HG03565 (cell line): Measurements from ENCODE around the gene C5AR2.
"Not testable (repeated sequence)": the region's sequence is repeated elsewhere in the genome, so short reads cannot be mapped to it uniquely, and the experiment has no call there.

Source experiments
- ATAC-seq: cut with Tn5 transposase; IDR thresholded peaks from one replicate; pipeline ENCODE4 v1.9.1; 2021; ENCODE audit warnings: mild to moderate bottlenecking, moderate library complexity; ENCODE audit not compliant: unreplicated experiment

C5AR2 gene

GRCh38 chr19:47358936-47359335 lies 27.0 kb downstream of the C5AR2 start:
- no peak for ATAC-seq

GRCh38 chr19:47362321-47362720 lies 30.3 kb downstream of the C5AR2 start:
- no peak for ATAC-seq

GRCh38 chr19:47363758-47364531 lies 32.0 kb downstream of the C5AR2 start:
- no peak for ATAC-seq

GRCh38 chr19:47365455-47365854 lies 33.5 kb downstream of the C5AR2 start:
- ATAC-seq: not testable (repeated sequence)

GRCh38 chr19:47370045-47370611 lies 38.2 kb downstream of the C5AR2 start:
- ATAC-seq: no peak

- no peak for ATAC-seq
Observed at GRCh38 chr19:47371261-47371660, 39.3 kb downstream of the C5AR2 start.

GRCh38 chr19:47372603-47373002 lies 40.6 kb downstream of the C5AR2 start:
- ATAC-seq: no peak

- no peak for ATAC-seq
Observed at GRCh38 chr19:47373246-47374240, 41.6 kb downstream of the C5AR2 start.

GRCh38 chr19:47374876-47375693 lies 43.1 kb downstream of the C5AR2 start:
- ATAC-seq: no peak

- no peak for ATAC-seq
Observed at GRCh38 chr19:47375694-47376588, 44.0 kb downstream of the C5AR2 start.

- no peak for ATAC-seq
Observed at GRCh38 chr19:47376589-47377144, 44.7 kb downstream of the C5AR2 start.

GRCh38 chr19:47377208-47377701 lies 45.3 kb downstream of the C5AR2 start:
- no peak for ATAC-seq

GRCh38 chr19:47377801-47378200 lies 45.8 kb downstream of the C5AR2 start:
- no peak for ATAC-seq

- no peak for ATAC-seq
Observed at GRCh38 chr19:47378246-47378645, 46.3 kb downstream of the C5AR2 start.

GRCh38 chr19:47379381-47379938 lies 47.5 kb downstream of the C5AR2 start:
- ATAC-seq: no peak

GRCh38 chr19:47380559-47380958 lies 48.6 kb downstream of the C5AR2 start:
- no peak for ATAC-seq

GRCh38 chr19:47381121-47381520 lies 49.1 kb downstream of the C5AR2 start:
- no peak for ATAC-seq

- no peak for ATAC-seq
Observed at GRCh38 chr19:47381653-47382279, 49.8 kb downstream of the C5AR2 start.
